ENCODE data around the gene CD163L1.
"Not testable (repeated sequence)": the region's sequence is repeated elsewhere in the genome, so short reads cannot be mapped to it uniquely, and the experiment has no call there.

CD163L1 gene

GRCh38 chr12:7403466-7403865, 40.5 kb downstream of the CD163L1 start:
- DNase-seq, result no peak

GRCh38 chr12:7399089-7399488, 44.9 kb downstream of the CD163L1 start:
- DNase-seq, result no peak

GRCh38 chr12:7396418-7396817, 47.5 kb downstream of the CD163L1 start:
- no peak for DNase-seq

- no peak for DNase-seq
Observed at GRCh38 chr12:7395950-7396349, 48.0 kb downstream of the CD163L1 start.

GRCh38 chr12:7387289-7387688, 56.7 kb downstream of the CD163L1 start:
- DNase-seq, result no peak

GRCh38 chr12:7383157-7383556, 60.8 kb downstream of the CD163L1 start:
- DNase-seq, result no peak

- DNase-seq, result no peak
Observed at GRCh38 chr12:7376196-7376595, 67.8 kb downstream of the CD163L1 start.

- no peak for DNase-seq
Observed at GRCh38 chr12:7375145-7375543, 68.8 kb downstream of the CD163L1 start.

- peak; percentile 68 to 71 for DNase-seq
Observed at GRCh38 chr12:7374423-7375144, 69.4 kb downstream of the CD163L1 start.

GRCh38 chr12:7373226-7373625, 70.7 kb downstream of the CD163L1 start:
- DNase-seq, result no peak

GRCh38 chr12:7369274-7369729, 74.7 kb downstream of the CD163L1 start:
- peak in 1 of 2 donors; percentile 3 for DNase-seq

- DNase-seq, result no peak
Observed at GRCh38 chr12:7362734-7363133, 81.2 kb downstream of the CD163L1 start.

- no peak for DNase-seq
Observed at GRCh38 chr12:7361265-7361664, 82.7 kb downstream of the CD163L1 start.

- no peak for DNase-seq
Observed at GRCh38 chr12:7354529-7354928, 89.4 kb downstream of the CD163L1 start.

GRCh38 chr12:7352661-7353060, 91.3 kb downstream of the CD163L1 start:
- no peak for DNase-seq

- DNase-seq, result no peak
Observed at GRCh38 chr12:7351177-7351576, 92.8 kb downstream of the CD163L1 start.

GRCh38 chr12:7349418-7349817, 94.5 kb downstream of the CD163L1 start:
- DNase-seq, result no peak

GRCh38 chr12:7346551-7347225, 97.3 kb downstream of the CD163L1 start:
- peak; percentile 32 to 34 for DNase-seq

- peak; percentile 80 to 81 for DNase-seq
Observed at GRCh38 chr12:7344833-7345606, 98.9 kb downstream of the CD163L1 start.

- no peak for DNase-seq
Observed at GRCh38 chr12:7339675-7340074, 104.3 kb downstream of the CD163L1 start.

GRCh38 chr12:7337790-7338189, 106.2 kb downstream of the CD163L1 start:
- DNase-seq, result not testable (repeated sequence)

- DNase-seq, result no peak
Observed at GRCh38 chr12:7327918-7328317, 116.0 kb downstream of the CD163L1 start.

- no peak for DNase-seq
Observed at GRCh38 chr12:7324176-7324575, 119.8 kb downstream of the CD163L1 start.

Data from inflammatory macrophage (primary cell).